Stimulated activated CD8-positive, alpha-beta memory T cell treated with anti-CD3 and anti-CD28 coated beads, Interleukin-7, amount 100 ng/mL, for 4 hours (primary cell): ENCODE measurements around the gene AP2S1.
"Not testable (repeated sequence)": the region's sequence is repeated elsewhere in the genome, so short reads cannot be mapped to it uniquely, and the experiment has no call there.

Source experiments
- DNase-seq, 2 donors: peaks; one replicate each; pipeline ENCODE4 v3.0.0-alpha.2; 2020; ENCODE audit warnings: low read depth in 2 of 2

The AP2S1 gene

GRCh38 chr19:46804432-46804831 is 46.2 kb downstream of the AP2S1 start:
- not testable (repeated sequence) for DNase-seq

DNA sequence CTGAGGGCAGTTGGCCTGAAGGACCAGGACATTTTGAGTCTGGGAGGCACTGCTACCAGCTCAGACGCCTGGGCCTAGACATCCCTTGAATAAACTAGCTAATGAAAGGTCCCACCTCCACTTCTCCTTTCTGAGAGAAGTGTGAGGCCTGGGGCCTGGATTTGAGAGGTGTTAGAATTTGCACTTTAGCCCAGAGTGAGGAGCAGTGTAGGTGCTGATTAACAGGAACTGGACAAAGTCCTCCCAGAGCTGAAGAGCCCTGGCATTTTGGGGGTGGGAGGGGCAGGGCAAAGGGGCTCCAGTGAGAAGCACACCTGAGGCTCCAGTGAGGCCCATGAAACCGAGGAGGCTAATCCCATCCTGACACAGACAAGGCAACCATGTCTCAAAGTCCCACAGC is 47.1 kb downstream of the AP2S1 start:
- DNase-seq, result no peak

- DNase-seq, result no peak
Observed at GRCh38 chr19:46802152-46802551, 48.5 kb downstream of the AP2S1 start.

DNA sequence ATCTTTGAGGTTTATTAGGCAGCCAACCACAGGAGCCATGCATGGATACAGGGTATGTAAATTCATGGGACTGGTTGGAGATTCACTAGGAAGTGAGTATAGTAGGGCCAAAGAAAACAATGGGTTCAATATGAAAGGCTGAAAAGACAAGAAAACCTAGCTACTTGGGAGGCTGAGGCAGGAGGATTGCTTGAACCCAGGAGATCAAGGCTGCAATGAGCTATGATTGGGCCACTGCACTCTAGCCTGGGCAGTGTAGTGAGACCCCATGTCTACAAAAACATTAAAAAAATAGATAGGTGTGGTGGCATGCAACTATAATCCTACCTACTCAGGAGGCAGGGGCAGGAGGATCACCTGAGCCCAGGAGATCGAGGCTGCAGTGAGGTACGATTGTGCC is 51.9 kb downstream of the AP2S1 start:
- no peak for DNase-seq

GRCh38 chr19:46797881-46798280 is 52.8 kb downstream of the AP2S1 start:
- no peak for DNase-seq

GRCh38 chr19:46791944-46792343 is 58.7 kb downstream of the AP2S1 start:
- no peak for DNase-seq

GRCh38 chr19:46789371-46789770 is 61.3 kb downstream of the AP2S1 start:
- no peak for DNase-seq

- no peak for DNase-seq
Observed at GRCh38 chr19:46788968-46789338, 61.7 kb downstream of the AP2S1 start.

DNA sequence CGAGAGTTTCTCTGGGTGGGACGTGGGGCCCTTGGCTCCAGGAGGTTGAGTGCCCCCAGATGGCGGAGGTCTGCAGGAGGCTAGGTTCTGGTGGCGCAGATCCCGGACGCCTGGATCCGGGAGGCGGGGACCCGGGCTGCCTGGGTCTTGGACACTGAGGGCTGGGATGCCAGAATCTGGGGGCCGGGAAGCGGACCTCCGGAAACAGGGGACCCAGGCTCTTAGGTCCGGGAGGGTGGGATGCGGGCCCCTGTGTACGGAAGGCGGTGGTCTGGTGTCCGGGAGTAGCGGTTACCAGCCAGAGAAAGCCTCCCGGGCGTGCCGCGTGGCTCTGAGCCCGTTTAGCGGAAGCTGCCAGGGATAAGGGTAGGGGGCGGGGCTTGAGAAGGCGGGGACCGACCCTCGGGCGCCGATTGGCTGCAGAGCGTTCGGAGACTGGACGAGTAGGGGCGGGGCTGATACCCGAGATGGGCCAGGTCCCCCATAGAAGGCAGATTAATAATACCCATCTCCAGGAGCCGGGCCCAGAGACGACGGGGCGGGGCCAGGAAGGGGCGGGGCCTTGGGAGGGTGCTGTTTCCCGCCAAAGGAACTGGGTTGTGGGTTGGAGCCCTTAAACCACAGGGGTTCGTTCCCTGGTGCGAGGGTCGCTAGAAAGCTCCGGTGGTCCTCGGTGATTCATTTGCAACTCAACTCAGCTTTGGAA is 62.2 kb downstream of the AP2S1 start, which contains the start of gene SLC1A5:
Gene SLC1A5 (minus strand): TSS at position 333 of the 706 bp plus-strand sequence. CDS start 629 bp downstream, outside the sequence.
- DNase-seq, result peak; percentile 98
